HFF-Myc (cell line): ENCODE measurements around the gene PILRB.
"Not testable (repeated sequence)": the region's sequence is repeated elsewhere in the genome, so short reads cannot be mapped to it uniquely, and the experiment has no call there.

ENCODE experiments used
- DNase-seq: peaks from one replicate; pipeline ENCODE4 v3.0.0-alpha.2; 2011; ENCODE audit warnings: low read depth; ENCODE audit errors: extremely low read depth
- H3K4me3 ChIP-seq: replicated peaks from 2 replicates; pipeline ENCODE4 v1.5.1; 2011; ENCODE audit warnings: low read depth, mild to moderate bottlenecking, control low read depth, low read length
- CTCF ChIP-seq: IDR thresholded peaks from 2 replicates; pipeline ENCODE4 v1.5.1; 2012; ENCODE audit warnings: mild to moderate bottlenecking, low read depth, low read length, control low read depth; ENCODE audit errors: missing control alignments

The PILRB gene

GRCh38 chr7:100344560-100345287 is 13.2 kb upstream of the PILRB start:
- H3K4me3 ChIP-seq: not testable (repeated sequence)
- TF ChIP-seq CTCF: peak; percentile 62
- peak; percentile 5 for DNase-seq

GRCh38 chr7:100345288-100345672 is 12.6 kb upstream of the PILRB start:
- not testable (repeated sequence) for H3K4me3 ChIP-seq, DNase-seq
- peak; percentile 43 for TF ChIP-seq CTCF

GRCh38 chr7:100346921-100347320 is 11.0 kb upstream of the PILRB start:
- no peak overlapping the region for H3K4me3 ChIP-seq
- TF ChIP-seq CTCF: no peak
- DNase-seq: no peak

GRCh38 chr7:100348805-100349204 is 9.1 kb upstream of the PILRB start:
- TF ChIP-seq CTCF: no peak
- H3K4me3 ChIP-seq: no peak overlapping the region
- no peak for DNase-seq

DNA sequence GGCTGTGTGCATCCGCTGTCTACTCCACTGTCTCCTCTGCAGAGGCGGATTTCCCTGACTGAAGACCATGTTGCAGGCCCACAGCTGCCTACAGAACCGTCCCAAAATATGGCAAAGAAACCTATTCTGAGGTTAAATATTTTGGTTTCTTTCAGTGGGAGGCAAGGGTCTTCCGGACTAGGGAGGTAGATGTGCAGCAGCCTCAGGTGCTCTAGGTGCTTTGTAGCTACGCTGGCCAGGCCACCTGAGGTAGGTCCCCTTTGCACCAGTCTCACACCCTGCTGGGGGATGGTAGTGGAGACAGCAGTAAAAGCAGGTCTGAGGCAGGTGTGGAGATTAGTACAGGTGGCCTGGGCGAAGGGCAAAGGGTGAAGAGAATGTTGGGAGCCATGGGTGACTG is 8.2 kb upstream of the PILRB start:
- DNase-seq: no peak
- TF ChIP-seq CTCF: no peak
- no peak overlapping the region for H3K4me3 ChIP-seq

GRCh38 chr7:100351657-100352058 is 6.3 kb upstream of the PILRB start:
- DNase-seq: no peak
- no peak for TF ChIP-seq CTCF
- H3K4me3 ChIP-seq: no peak overlapping the region

GRCh38 chr7:100352230-100352781 is 5.6 kb upstream of the PILRB start:
- not testable (repeated sequence) for DNase-seq, H3K4me3 ChIP-seq
